Measurements from ENCODE around the gene PPP1R16B.
"Not testable (repeated sequence)": the region's sequence is repeated elsewhere in the genome, so short reads cannot be mapped to it uniquely, and the experiment has no call there.

- TF ChIP-seq CTCF (conservative IDR thresholded peaks at IDR 0.05); ZFX (IDR thresholded peaks at IDR 0.05): not testable (repeated sequence)
Observed at GRCh38 chr20:38960187-38960687, 154.7 kb downstream of the PPP1R16B start.

All from C4-2B (cell line).